ENCODE results near the gene VCAN.

Gene VCAN

DNA sequence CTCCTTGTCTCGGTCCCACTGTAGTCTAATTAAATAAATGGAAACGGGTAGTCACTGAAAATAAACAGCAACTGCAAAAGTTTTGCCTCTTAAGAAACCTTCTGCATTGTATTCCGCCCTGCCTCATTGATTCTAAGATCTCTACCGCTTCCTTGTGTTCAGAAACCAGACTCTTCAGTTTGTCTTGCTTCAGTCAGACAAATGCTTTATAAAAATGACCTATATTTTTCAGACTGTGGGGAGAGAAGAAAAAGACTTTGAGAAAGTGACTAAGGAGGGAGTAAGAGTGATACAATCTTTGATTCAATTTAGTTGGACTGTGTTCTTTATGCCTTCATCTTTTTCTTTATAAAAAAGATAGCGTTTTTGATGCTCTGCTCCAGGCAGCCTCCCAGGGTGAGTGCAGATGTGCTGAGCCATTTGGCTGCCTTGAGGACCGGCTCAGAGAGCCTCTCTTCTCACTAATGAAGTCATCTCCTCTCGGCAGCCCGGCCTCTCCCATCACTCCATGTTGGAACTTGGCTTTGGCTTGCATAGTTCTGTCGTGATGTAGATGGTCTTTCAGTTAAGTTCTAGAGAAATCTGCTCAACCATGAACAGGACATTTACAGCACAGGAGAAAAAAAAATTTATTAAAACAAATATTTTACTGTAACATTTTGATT, 4.0 kb upstream of the VCAN start:
- peak in 1 of 51 donors; percentile 2 for DNase-seq

DNA sequence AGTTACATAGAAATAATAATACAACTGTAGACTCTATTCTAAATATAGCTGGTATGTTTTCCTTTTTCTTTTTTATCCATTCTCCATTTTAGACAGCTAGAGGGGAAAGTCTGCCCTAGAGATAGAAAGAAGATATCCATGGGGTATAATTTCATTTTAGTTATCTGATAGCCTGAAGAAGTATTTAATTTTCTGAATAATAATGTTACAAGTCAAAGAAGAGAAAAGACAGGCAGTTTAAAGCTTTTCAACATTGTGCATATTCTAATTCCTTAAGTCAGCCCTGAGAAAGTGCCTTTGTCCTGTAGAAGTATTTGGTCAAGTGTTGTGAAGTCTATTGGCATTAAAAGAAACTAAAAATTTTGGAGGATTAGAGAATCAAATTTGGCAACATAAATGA, 2.5 kb upstream of the VCAN start:
- DNase-seq: no peak

DNA sequence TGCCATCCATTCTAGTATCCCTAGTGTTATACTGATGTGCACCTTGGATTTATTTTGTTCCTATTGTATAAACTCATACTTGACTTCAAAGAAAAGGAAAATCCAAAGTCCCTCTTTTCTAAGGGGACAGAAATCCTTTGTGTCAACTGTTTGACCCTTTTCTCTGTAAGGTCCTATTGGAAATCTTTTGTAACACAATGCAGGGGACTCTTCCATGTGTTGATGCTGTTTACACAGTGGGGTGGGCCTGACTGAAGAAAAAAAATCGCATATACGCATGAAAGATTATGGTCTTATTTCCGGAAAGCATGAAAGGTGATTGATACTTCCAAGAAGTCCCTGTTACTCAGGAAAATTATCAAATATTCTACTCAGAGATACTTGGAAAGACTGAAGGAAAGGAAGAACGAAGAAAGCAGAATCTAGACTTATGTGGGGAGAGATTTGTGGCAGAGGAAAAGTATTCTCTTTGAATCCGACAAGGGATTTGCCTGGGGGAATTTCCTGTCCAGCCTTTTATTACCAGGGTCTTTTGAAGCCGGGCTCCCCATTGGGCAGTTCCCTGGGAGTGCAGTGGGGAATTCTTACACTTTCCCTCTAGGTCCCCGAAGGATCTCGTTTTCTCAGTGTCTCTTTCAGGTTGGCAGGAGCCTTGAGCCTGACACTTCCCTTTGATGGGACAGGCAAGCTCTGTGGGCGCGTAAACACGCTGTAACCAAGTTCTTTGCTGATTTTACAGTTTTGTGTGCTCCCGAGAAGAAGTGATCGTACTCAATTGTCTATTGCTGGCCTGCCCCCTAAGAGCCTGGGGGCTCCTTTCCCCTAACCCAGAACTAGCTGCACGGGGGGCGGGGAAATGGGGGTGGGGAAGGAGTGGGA, 779 bp upstream of the VCAN start:
- peak in 6 of 51 donors; percentile 6 to 37 (median 22) for DNase-seq

DNA sequence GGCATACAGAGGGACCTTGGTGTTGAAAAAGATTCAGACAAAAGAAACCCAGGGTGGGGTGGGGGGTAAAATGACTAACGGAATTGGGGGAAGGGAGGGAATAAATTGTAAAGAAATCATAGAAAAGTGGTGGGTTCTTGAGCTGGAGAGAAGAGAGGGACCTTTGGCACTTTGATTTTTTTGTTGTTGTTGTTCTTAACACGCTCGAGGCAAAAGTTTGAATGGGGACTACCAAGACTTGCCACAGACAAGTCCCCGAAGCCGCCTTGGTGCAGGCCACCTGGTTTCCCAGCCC, 616 bp downstream of the VCAN start:
- DNase-seq: no peak

DNA sequence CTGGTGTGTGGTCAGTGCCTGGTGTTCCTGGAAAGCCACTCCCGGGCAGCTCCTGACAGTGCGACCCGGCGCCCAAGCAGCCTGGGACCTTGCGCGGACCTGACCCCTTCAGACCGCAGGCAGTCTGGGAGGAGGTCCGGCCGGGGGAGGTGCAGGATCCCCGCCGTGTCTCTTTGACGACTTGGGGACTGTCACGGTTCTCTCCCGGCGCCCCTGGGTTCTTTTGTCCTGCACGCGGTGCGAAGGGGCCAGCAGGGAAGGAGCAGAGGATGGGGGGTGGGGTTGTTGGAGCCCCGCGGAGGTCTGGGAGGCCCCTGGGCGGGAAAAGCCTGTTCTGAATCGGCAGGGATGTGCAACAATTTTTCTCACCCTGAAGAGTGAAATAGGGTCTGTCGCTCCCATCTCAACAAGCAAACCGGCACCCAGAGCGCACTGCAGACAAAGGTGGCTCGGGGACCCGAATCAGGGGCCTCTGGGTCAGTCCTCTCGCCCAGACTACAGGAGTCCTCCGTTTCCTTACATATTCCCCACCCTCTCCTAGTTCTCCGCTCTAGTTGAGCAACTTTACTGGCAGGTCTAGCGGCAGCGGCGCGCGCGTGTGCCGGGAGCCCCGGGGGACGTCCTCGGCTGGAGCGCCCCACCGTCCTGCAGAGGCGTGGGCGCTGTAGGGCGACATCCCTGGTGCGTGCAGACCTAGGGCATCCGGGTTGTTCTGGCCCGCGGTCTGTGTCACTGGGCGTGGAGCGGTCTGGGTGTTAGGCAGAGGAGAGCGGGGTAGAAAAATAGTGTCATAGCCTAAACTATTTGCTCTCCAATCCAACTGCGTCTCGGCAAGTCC, 1.2 kb downstream of the VCAN start:
- DNase-seq: peak in 33 of 51 donors; percentile 5 to 63 (median 36)

DNA sequence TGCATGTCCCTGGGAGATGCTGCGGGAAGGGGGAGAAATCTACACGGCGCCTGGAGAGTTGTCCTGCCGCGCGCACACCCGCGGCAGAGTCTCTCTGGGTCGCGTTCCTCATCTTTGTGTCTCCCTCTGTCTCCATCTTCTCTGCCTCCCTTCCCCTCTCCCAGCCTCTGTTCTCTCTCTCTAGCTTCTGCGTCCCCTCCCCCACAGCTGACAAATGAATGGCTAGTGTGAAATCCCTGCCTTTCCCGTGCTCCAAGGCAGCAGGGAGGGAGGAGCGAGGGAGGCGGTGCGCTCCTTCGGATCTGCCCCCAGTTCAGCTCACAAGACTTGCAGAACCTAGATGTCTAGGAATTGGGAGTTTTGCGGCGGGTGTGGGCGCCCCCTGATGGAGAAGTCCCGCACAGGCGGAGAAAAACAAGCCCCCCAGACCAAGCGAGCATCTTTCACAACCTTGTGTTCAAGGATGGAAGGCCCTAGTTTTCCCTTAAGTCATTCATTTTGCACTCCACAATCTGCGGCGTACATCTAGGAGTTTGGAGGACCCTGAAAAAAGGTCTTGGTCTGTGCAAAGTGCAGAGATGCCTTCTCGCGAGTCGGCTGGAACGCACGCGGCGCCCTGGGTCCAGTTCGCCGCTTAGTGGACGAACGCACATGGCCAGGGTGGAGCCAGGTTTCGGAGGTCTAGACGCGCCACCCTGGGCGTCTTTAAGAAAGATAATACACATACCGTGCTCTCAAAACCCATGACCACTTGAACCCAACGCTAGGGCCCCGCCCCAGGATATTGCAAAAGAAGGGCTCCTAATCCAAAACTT, 2.0 kb downstream of the VCAN start:
- DNase-seq: peak; percentile 33 to 91 (median 79)

DNA sequence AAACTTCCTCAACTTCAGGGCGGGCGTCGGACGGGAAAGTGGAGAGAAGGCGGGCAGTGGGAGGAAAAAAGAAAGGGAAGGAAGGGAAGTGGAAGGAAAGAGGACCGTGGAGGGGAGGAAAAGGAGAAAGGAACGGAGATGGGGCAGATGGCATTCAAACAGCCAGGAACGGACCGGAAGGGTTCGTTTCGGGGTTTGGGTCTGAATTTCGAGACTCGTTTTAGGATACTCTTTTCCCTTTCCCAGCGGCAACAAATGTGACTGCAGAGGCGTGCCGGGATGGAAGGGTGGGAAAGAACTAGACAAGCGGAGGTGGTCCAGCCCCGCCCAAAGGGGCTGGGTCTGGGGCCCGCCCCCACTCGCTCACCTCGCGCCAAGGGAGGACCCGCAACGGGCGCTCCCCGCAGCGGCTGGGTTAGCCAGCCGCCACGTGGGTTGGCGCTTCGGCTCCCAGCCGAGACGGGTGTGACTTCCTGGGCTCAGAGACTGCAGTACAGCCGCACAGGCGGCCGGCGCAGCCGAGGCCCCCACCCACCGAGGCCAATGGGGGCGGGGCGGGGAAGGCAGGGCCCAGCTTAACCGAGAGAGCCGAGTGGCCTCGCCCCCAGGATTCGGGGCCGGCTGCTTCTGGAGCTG, 2.7 kb downstream of the VCAN start:
- DNase-seq: peak in 47 of 51 donors; percentile 3 to 80 (median 50)

DNA sequence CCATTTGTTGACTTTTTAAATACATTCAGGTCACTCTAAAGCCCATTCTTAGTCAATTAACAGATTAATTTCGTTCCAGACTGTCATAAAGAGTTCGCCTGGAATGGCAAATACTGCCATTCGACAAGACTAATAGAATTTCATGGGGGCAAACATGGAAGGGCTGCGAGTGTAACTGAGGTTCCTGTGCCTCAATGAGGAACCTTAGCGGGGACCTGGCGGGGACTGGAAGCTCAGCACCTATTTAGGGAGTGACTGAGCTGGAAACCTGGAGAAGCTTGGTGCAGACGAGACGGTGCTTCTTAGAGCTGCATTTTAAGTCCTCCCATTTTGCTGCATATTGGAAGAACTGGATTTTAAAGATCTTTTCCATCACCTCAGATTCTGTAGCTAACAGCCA, 3.4 kb downstream of the VCAN start:
- peak in 1 of 51 donors; percentile 8 for DNase-seq

DNA sequence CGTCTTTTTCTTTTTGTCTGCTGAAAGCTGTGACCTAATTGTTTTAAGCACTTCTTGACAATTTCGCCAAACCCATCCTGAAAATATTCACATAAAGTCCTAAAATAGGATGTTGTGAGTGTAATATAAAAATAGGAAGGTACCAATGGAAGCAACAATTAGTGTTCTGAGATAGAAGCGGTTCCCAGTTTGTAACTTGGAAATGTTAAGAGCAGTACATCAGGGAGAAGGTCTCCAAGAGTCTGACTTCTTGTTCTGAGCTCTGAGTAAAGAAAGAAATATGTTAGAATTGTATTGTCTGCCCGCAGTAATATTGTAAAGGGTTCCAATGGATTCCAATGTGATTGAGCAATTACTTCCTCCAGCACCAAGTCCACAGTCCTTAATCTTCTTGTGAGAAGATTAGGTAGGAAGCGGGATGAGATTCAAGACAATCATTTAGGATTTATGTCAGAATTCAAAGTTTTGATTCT, 3.9 kb downstream of the VCAN start:
- DNase-seq: no peak

DNA sequence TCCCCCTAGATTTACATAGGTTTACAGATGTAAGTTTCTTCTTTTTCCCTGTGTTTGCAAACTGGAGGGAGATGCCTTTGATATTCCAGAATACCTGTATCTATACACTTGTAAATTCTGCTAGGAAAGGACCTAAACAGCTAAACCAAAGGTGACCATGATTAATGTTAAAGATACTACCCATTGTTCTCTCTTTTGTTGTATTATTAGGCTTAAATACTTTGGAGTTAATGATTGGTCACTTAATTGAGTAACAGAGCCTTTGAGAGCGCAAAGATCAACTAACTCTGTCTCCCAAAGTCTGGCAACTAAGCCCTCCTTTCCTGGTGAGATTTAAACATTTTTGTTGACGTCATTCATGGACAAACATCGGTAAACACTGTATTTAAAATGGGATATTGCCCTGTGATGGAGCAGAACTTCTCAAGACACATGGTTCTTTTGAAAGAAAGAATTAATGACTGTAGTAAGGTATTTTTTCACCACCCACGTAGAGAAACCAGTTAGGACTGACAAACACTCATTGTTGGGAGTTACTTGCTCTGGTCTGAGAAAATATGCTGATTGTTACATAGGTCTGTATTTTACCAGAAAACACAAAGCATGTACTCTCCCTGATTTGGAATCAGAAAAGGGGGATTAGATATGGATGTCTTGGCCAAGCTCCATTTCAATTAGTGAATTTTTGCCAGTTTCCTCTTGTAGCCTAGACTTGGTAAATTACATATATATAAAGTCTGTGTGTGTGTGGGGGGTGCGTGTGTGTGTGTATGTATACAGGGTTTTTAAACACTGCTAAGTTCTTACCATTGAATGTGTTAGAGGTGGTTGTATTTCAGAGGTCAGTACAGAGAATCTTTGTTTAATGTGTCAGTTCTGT, 4.6 kb downstream of the VCAN start:
- DNase-seq: no peak

DNA sequence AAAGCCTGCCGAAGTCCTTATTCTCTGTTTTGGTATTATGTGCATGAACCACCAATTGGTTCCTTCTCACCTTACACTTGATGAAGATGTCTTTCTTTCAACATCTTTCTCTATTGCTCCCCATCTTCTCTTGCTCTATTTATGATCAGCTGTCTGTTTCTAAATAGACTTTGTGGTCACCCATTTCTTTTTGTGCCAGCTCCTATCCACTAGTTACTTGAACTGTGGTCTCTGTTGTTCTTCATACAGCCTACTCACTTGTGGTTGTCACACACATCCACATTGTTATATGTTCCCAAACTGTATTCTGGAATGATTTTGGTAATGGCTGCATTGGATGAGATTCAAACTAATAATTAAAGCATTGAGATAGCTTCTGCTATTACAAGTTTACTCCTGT, 11.4 kb downstream of the VCAN start:
- DNase-seq: no peak

DNA sequence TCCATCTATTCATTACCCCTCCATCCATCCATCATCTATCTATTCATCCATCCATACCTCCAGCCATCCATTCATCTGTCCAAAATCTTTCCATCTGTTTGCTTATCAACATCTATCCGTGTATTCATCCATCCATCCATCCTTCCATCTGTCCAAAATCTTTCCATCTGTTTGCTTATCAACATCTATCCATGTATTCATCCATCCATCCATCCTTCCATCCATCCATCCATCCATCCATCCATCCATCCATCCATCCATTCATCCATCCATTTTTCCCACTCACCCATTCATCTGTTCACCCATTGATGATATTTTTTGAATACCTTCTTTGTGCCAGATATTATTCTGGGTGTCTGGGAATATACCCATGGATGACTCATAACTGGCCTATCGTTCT, 12.8 kb downstream of the VCAN start:
- no peak for DNase-seq

DNA sequence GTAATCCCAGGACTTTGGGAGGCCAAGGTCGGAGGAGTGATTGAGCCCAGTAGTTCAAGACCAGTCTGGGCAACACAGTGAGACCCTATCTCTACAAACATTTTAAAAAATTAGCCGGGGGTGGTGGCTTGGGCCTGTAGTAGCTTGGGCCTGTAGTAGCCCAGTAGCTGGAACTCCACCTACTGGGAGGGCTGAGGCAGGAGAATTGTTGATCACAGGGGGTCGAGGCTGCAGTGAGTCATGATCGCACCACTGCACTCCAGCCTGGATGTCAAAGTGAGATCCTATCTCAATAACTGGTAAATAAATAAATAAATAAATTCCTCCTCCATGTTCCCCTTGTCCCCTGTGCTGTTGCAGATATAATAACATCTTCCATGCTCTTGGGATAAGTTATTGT, 14.3 kb downstream of the VCAN start:
- DNase-seq: no peak

DNA sequence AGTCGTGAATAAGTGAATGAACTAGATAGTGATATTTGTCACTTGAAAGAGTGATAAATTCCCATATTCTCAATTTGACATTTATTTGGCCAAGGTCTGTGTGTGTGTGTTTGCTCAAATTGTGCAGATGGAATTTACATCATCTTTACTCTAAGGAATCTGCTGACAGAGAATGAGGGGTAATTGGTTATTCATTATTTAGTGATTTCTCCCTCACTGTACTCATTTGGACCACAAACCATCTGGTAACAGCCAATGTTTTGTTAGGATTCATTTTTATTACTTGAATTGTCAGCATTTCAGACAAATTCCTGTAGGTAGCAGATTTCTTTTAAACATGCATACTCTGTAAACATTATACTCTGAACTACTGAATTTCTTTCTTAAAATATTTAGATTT, 15.6 kb downstream of the VCAN start:
- DNase-seq: no peak

DNA sequence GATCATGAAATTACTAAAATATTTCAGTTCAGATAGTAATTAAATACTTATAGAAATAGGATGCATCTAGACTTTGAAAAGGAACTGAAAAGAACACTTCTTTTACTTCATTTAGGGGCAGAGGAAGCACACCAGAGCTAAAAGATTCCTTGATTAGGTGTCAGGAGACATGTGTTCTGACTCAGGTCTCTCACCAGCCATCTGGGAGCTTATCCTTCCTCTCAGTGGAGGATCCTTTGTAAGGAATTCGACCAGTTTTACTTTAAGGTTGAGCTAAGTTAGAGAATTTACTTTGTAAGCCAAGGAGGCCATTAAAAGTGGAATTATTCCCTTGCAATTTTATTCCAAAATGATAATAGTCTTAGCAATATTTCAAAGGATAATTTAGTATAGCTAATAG, 16.7 kb downstream of the VCAN start:
- no peak for DNase-seq

DNA sequence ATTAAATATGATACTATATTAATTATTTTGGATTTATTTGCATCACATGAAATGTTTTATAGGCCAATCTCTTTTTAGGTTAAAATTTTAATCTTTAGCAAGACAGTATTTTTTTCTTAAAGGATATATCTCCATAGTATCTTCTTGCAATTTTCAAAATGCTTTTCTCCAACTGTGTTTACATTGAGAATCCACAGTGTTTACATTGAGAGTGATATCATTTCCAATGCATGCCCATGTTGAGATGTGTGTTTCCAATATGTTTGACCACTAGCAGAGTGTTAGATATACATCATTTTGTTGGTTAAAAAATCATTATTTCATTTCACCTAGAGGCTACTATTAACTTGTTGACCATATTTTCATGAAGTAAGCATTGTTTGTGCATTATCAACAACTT, 17.3 kb downstream of the VCAN start:
- no peak for DNase-seq

DNA sequence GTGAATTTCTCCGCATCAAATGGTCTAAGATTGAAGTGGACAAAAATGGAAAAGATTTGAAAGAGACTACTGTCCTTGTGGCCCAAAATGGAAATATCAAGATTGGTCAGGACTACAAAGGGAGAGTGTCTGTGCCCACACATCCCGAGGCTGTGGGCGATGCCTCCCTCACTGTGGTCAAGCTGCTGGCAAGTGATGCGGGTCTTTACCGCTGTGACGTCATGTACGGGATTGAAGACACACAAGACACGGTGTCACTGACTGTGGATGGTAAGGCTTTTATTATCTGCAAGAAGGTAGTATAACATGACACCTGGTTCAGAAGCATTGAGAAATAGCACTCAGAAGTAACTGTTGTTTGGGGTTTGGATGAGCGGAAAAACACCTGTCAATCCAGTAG, 18.7 kb downstream of the VCAN start:
- no peak for DNase-seq

DNA sequence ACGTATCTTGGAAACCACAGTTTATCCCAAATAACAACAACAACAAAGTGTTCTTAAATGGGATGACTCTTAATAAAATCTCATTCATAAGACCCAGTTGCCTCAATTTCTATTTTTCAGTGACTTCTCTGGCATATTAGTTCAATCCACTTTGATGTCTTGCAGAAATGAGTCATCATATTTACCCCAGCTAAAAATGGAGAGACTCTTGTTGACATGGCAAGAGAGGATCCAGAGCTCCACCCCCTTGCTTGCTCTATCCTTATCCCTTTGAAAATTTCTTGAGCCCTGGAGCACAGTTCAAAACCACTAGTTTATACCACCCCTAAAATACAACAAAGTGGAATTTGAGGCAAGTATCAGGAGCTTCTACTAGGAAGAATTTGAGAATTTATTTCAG, 20.8 kb downstream of the VCAN start:
- DNase-seq: no peak

DNA sequence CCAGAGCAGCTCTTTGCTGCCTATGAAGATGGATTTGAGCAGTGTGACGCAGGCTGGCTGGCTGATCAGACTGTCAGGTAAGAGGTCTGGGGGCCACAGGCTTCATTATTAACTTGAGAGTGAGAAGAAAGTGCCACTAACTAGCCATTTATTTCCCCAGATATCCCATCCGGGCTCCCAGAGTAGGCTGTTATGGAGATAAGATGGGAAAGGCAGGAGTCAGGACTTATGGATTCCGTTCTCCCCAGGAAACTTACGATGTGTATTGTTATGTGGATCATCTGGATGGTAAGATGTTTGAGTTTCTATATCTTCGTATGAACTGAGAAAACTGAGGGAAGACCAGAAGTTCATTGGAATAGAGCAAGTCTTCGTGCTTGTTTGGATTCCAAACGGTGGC, 22.1 kb downstream of the VCAN start:
- no peak for DNase-seq

DNA sequence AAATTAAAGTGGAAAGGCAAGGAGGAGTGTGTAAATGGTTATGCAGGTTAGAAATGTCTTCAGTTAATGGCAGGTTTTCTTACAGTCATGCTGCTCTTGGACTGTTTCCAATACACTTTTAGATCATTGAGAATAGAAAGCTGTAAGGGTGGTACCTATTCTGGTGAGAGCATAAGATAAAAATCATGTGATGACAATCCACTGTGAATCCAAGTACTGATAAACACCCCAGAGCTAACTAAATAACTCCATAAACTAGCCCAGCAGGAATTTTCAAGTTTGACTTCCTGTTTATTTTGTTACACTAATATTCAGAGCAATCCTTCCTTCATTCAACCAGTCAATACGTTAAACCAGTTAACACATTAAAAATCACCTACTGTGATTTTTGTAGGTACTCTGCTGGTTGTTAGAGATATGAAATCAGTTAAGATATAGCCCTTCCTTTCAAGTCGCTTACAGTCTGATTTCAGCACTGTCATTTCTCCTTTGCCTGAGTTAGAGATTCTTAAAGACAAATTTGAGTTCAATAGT, 22.6 kb downstream of the VCAN start:
- no peak for DNase-seq

Measured in hypothalamus (tissue), 51 donors.